ENCODE results near the gene EPM2A. TPM values are rescaled to one million over a fixed set of nuclear protein-coding genes. Genes with fewer than 3 reads are reported as not detected.

Gene EPM2A
- total and polyA plus RNA-seq, 2 experiments from 2014 or later, result 3.7 to 17.8 TPM

GRCh38 chr6:145647602-145648001 lies 87.7 kb downstream of the EPM2A start:
- Histone ChIP-seq H4K20me1 (replicated peaks; ENCODE audit: insufficient read depth) (no peaks in the 10 kb centered on the region), H2AFZ (no peak overlapping the region), H3K4me2 (no peak overlapping the region), H3K4me1 (ENCODE audit: insufficient read depth) (no peaks in the 10 kb centered on the region), H3K27ac (ENCODE audit: low read depth) (no peak overlapping the region), H3K9me2 (ENCODE audit: insufficient read depth) (no peaks in the 10 kb centered on the region), H3K36me3 (ENCODE audit: insufficient read depth) (no peaks in the 10 kb centered on the region), H3F3A (replicated peaks; ENCODE audit: low read depth) (no peaks in the 10 kb centered on the region), H3K4me3 (no peak overlapping the region), H3K27me3 (ENCODE audit: insufficient read depth) (no peaks in the 10 kb centered on the region), H3K79me2 (replicated peaks; ENCODE audit: insufficient read depth) (no peaks in the 10 kb centered on the region)
- no peaks in the 10 kb centered on the region for H3K4me1 Mint-ChIP-seq
- H3K36me3 Mint-ChIP-seq (ENCODE audit: low read depth), result no peaks in the 10 kb centered on the region
- DNase-seq (ENCODE audit: low spot score) (no peak), ATAC-seq (no peak)
- H3K27me3 Mint-ChIP-seq (ENCODE audit: insufficient read depth, low read depth, poor library complexity), result peaks cover 2% of the 10 kb centered on the region
- H3K4me3 Mint-ChIP-seq, result no peak overlapping the region
- TF ChIP-seq EZH2 (IDR thresholded peaks at IDR 0.05; ENCODE audit: low read depth, unreplicated experiment), result no peak
- no peak for TF ChIP-seq ETS1 (IDR thresholded peaks at IDR 0.05)
- TF ChIP-seq CTCF (conservative IDR thresholded peaks at IDR 0.05; ENCODE audit: low read depth in 2 of 2), result no peak
- no peak for TF ChIP-seq ZNF331 (CRISPR knock-in tag; IDR thresholded peaks at IDR 0.05; ENCODE audit: low read depth)
- no peak for TF ChIP-seq ZNF462 (CRISPR knock-in tag; IDR thresholded peaks at IDR 0.05)
- TF ChIP-seq EZH2phosphoT487 (IDR thresholded peaks at IDR 0.05; ENCODE audit: unreplicated experiment), result no peak
- TF ChIP-seq ZNF114 (CRISPR knock-in tag; IDR thresholded peaks at IDR 0.05), result no peak
- no peaks in the 10 kb centered on the region for H3K9me3 Mint-ChIP-seq
- no peak overlapping the region for H3K27ac Mint-ChIP-seq
